ENCODE data around the gene FASLG.

- no peak for TF ChIP-seq CTCF (IDR thresholded peaks at IDR 0.05)
- TF ChIP-seq POLR2A (IDR thresholded peaks at IDR 0.05) = no peak
These were observed 19.7 kb upstream of the FASLG start for GRCh38 chr1:172638885-172639831.

Data from lower leg skin (tissue), 3 donors.